Fibroblast of pulmonary artery (primary cell): ENCODE measurements around the gene DPP9.

Source experiments
- DNase-seq: peaks from one replicate; pipeline ENCODE4 v3.0.0-alpha.2; 2010; ENCODE audit warnings: low read depth
- H3K4me3 ChIP-seq: replicated peaks from 2 replicates; pipeline ENCODE4 v1.5.1; 2011; ENCODE audit warnings: low read depth, mild to moderate bottlenecking, control low read depth, low read length, moderate library complexity
- TF ChIP-seq, protein P1 (sequence below): IDR thresholded peaks from 2 replicates; pipeline ENCODE4 v1.5.1; 2011; ENCODE audit warnings: mild to moderate bottlenecking, control low read depth, low read length, inconsistent platforms; ENCODE audit errors: missing control alignments

The DPP9 gene

GRCh38 chr19:4760285-4760650 is 36.6 kb upstream of the DPP9 start:
- TF ChIP-seq, protein P1, sequence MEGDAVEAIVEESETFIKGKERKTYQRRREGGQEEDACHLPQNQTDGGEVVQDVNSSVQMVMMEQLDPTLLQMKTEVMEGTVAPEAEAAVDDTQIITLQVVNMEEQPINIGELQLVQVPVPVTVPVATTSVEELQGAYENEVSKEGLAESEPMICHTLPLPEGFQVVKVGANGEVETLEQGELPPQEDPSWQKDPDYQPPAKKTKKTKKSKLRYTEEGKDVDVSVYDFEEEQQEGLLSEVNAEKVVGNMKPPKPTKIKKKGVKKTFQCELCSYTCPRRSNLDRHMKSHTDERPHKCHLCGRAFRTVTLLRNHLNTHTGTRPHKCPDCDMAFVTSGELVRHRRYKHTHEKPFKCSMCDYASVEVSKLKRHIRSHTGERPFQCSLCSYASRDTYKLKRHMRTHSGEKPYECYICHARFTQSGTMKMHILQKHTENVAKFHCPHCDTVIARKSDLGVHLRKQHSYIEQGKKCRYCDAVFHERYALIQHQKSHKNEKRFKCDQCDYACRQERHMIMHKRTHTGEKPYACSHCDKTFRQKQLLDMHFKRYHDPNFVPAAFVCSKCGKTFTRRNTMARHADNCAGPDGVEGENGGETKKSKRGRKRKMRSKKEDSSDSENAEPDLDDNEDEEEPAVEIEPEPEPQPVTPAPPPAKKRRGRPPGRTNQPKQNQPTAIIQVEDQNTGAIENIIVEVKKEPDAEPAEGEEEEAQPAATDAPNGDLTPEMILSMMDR, result no peak
- DNase-seq, result no peak
- H3K4me3 ChIP-seq, result no peak overlapping the region

GRCh38 chr19:4759388-4760284 is 36.0 kb upstream of the DPP9 start:
- peak; percentile 85 for DNase-seq
- TF ChIP-seq, protein P1, result no peak
- H3K4me3 ChIP-seq, result peak overlapping the region; percentile 32

DNA sequence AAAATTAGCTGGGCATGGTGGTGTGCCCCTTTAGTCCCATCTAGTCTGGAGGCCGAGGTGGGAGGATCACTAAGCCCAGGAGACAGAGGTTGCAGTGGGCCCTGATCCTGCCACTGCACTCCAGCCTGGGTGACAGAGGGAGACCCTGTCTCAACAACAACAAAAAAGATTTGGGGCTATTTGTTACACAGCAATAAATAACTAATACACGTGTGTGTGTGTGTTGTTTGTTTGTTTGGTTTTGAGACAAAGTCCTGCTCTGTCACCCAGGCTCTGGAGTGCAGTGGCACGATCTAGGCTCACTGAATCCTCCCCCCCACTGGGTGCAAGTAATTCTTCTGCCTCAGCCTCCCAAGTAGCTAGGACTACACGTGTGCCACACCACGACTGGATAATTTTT is 35.0 kb upstream of the DPP9 start:
- no peak for DNase-seq
- H3K4me3 ChIP-seq, result no peak overlapping the region
- TF ChIP-seq, protein P1, result no peak

- TF ChIP-seq, protein P1, result no peak
- no peak overlapping the region for H3K4me3 ChIP-seq
- DNase-seq, result no peak
Measured at GRCh38 chr19:4758082-4758481, 34.4 kb upstream of the DPP9 start.

DNA sequence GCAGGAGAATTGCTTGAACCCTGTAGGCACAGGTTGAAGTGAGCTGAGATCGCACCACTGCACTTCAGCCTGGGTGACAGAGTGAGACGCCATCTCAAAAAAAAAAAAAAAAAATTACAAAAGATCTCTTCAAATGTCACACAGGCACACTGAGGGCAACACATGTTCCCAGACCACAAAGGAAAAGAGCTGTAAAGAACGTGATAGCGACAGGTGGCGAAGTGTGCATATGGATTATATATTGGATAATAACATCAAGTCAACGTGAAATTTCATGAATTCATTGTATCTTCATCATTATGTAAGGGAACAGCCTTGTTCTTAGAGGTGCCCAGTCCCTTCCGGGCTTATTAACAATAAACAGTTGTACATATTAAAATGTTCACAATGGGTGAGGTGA is 31.8 kb upstream of the DPP9 start:
- TF ChIP-seq, protein P1, result no peak
- DNase-seq, result no peak
- H3K4me3 ChIP-seq, result no peak overlapping the region

GRCh38 chr19:4754248-4754647 is 30.6 kb upstream of the DPP9 start:
- peak; percentile 22 for DNase-seq
- H3K4me3 ChIP-seq, result no peak overlapping the region
- TF ChIP-seq, protein P1, result no peak
